B cell (primary cell): ENCODE results near the gene HLA-DPB1. TPM values are rescaled to one million over a fixed set of nuclear protein-coding genes. Genes with fewer than 3 reads are reported as not detected.

ENCODE experiments used
- ATAC-seq: fragments of 200-7000 bp; cut with Tn5 transposase; one replicate; pipeline ENCODE4 v1.10.0; 2021; ENCODE audit warnings: low read depth, mild to moderate bottlenecking, moderate number of reproducible peaks, moderate library complexity
- CTCF ChIA-PET: fragments of 350-600 bp; sonication (Branson Sonifier 250); formaldehyde crosslinking; loops from one replicate; lab custom pipeline; 2021; ENCODE audit warnings: antibody characterized with exemption, inconsistent platforms; lab: Charles Lee
- POLR2A ChIA-PET: fragments of 350-600 bp; sonication (Branson Sonifier 250); formaldehyde crosslinking; loops from one replicate; lab custom pipeline; 2021; ENCODE audit warnings: antibody characterized with exemption; lab: Charles Lee
- DNase-seq: peaks from one replicate; pipeline ENCODE4 v3.0.0; 2013
- H2AFZ ChIP-seq: 2 replicates; pipeline ENCODE4 v1.6.1; 2012; ENCODE audit warnings: mild to moderate bottlenecking, low read depth, low read length; ENCODE audit not compliant: insufficient read depth, poor library complexity, severe bottlenecking
- H3K27ac ChIP-seq, 2 donors: 1 replicate in 1 of 2; 2 replicates in 1 of 2; pipeline ENCODE4 v1.5.1; 2012 to 2013; ENCODE audit warnings: low read length in 2 of 2, mild to moderate bottlenecking in 2 of 2, moderate library complexity in 1 of 2
- H3K27me3 ChIP-seq, 4 experiments: fragments of 200-600 bp in 1 of 4; sonication (generic) in 1 of 4; replicated peaks in 1 of 4; 1 replicate in 2 of 4; 2 replicates in 2 of 4; pipeline versions ENCODE4 v1.6.1 to v1.7.0; 2013 to 2016; ENCODE audit warnings: low read length in 3 of 4, mild to moderate bottlenecking in 2 of 4, mixed read lengths in 1 of 4, moderate library complexity in 1 of 4; ENCODE audit not compliant: insufficient read depth in 4 of 4, control insufficient read depth in 3 of 4; ENCODE audit errors: control extremely low read depth in 1 of 4
- H3K36me3 ChIP-seq, 2 experiments: replicated peaks in 1 of 2; 1 replicate in 1 of 2; 2 replicates in 1 of 2; pipeline versions ENCODE4 v1.6.1 to v1.7.1; 2013; ENCODE audit warnings: low read length in 1 of 2; ENCODE audit not compliant: insufficient read depth in 2 of 2, control insufficient read depth in 1 of 2; ENCODE audit errors: control extremely low read depth in 1 of 2, extremely low read depth in 1 of 2
- H3K4me1 ChIP-seq, 2 donors: fragments of 200-600 bp in 1 of 2; sonication (generic) in 1 of 2; 1 replicate in 1 of 2; 2 replicates in 1 of 2; pipeline versions ENCODE4 v1.5.1 to v1.6.1; 2013 to 2017; ENCODE audit warnings: low read length in 2 of 2; ENCODE audit not compliant: control insufficient read depth in 2 of 2, insufficient read depth in 2 of 2
- H3K4me2 ChIP-seq: replicated peaks from 2 replicates; pipeline ENCODE3; 2012; ENCODE audit warnings: mild to moderate bottlenecking, low read depth, low read length; ENCODE audit not compliant: poor library complexity, severe bottlenecking
- H3K4me3 ChIP-seq, 5 experiments: fragments of 200-600 bp in 1 of 5; sonication (generic) in 1 of 5; 1 replicate in 3 of 5; 2 replicates in 2 of 5; pipeline versions ENCODE4 v1.5.1 to v1.7.0; 2011 to 2016; ENCODE audit warnings: low read length in 4 of 5, mild to moderate bottlenecking in 4 of 5, low read depth in 2 of 5, control low read depth in 1 of 5, moderate library complexity in 1 of 5; ENCODE audit not compliant: insufficient read depth in 1 of 5; ENCODE audit errors: control extremely low read depth in 1 of 5, extremely low read depth in 1 of 5
- H3K79me2 ChIP-seq: fragments of 200-600 bp; sonication (generic); one replicate; pipeline ENCODE4 v1.6.0; 2016; ENCODE audit warnings: low read length; ENCODE audit not compliant: control insufficient read depth, insufficient read depth
- H3K9ac ChIP-seq: fragments of 200-600 bp; sonication (generic); 2 replicates; pipeline ENCODE4 v1.6.1; 2017; ENCODE audit warnings: mild to moderate bottlenecking, low read length, moderate library complexity
- H3K9me3 ChIP-seq, 3 donors: one replicate each; pipeline versions ENCODE4 v1.6.1 to v1.7.1; 2013; ENCODE audit warnings: low read length in 2 of 3; ENCODE audit not compliant: control insufficient read depth in 2 of 3, insufficient read depth in 1 of 3; ENCODE audit errors: control extremely low read depth in 1 of 3
- H4K20me1 ChIP-seq: 2 replicates; pipeline ENCODE4 v1.6.0; 2012; ENCODE audit warnings: mild to moderate bottlenecking, low read length; ENCODE audit not compliant: insufficient read depth, control insufficient read depth, poor library complexity, severe bottlenecking
- H3K27ac Mint-ChIP-seq: one replicate; pipeline ENCODE4 v1.8.0; 2021; ENCODE audit warnings: mixed read lengths
- H3K27me3 Mint-ChIP-seq: one replicate; pipeline ENCODE4 v1.8.0; 2021; ENCODE audit warnings: mixed read lengths
- H3K4me1 Mint-ChIP-seq: one replicate; pipeline ENCODE4 v1.8.0; 2021; ENCODE audit warnings: mixed read lengths
- H3K4me3 Mint-ChIP-seq: one replicate; pipeline ENCODE4 v1.8.0; 2021; ENCODE audit warnings: mixed read lengths
- H3K9me3 Mint-ChIP-seq: one replicate; pipeline ENCODE4 v1.8.0; 2022; ENCODE audit warnings: mixed read lengths; ENCODE audit not compliant: insufficient read depth
- CTCF ChIP-seq: fragments of 200-600 bp; IDR thresholded peaks from one replicate; pipeline ENCODE4 v1.8.0; 2022; ENCODE audit warnings: antibody characterized with exemption, mild to moderate bottlenecking
- EZH2 ChIP-seq: IDR thresholded peaks from 2 replicates; pipeline ENCODE4 v1.6.1; 2012; ENCODE audit warnings: borderline replicate concordance, low read depth, mild to moderate bottlenecking, moderate library complexity, low read length; ENCODE audit not compliant: insufficient read depth, poor library complexity, severe bottlenecking
- WGBS: methylation state at CpG from one replicate; pipeline ENCODE4 v1.1.5; 2013; ENCODE audit warnings: missing lambda C conversion rate; ENCODE audit not compliant: insufficient coverage; 5-methylcytosine and 5-hydroxymethylcytosine counted together
- intact Hi-C: fragments of 100-400 bp; cut with micrococcal nuclease; formaldehyde crosslinking; loops from one replicate; pipeline ENCODE4 v1.10.0; 2022
- polyA plus RNA-seq: library from polyadenylated mRNA; depleted of rRNA; stranded (reverse); fragments of >200 nt; gene quantifications from 2 replicates; pipeline ENCODE4 v1.2.3, GENCODE V29; 2012
- total RNA-seq, 2 donors: library from RNA; stranded (reverse); fragments of 120-200 nt in 1 of 2; gene quantifications; 1 replicate in 1 of 2; 2 replicates in 1 of 2; pipeline versions ENCODE4 v1.2.3 to v1.2.4, GENCODE V29; 2013 to 2022

Gene HLA-DPB1
- total and polyA plus RNA-seq, 2 donors (not counting 1 experiment from before 2014, with no cell fraction given) = 1,104 to 1,578 TPM

GRCh38 chr6:33080127-33081089, 4.6 kb downstream of the HLA-DPB1 start:
- ATAC-seq (no peak), DNase-seq (peak; percentile 50)
- intact Hi-C loops = no loop called here
- ChIA-PET CTCF (interaction anchor here (0.6 to 23.5 kb wide), 15 partner anchors 8 to 212 kb away, joined by 3 to 576 read pairs (median 4); partner anchors contain the start of genes HLA-DMA, HLA-DOA and HLA-DPA1), POLR2A (interaction anchor here (0.6 to 4.2 kb wide), 15 partner anchors 9 to 415 kb away, joined by 3 to 36 read pairs (median 5); partner anchors contain the start of genes HLA-DMB and HLA-DOA)
- TF ChIP-seq EZH2 (no peak), CTCF (no peak)
- peaks cover 17% of the 10 kb centered on the region for H4K20me1 ChIP-seq
- peaks cover 63 to 65% of the 10 kb centered on the region in 2 donors for H3K4me1 ChIP-seq
- H3K36me3 ChIP-seq = peaks cover 0 to 78% of the 10 kb centered on the region in 2 experiments
- peak overlapping the region in 3 of 5 experiments; percentile 47 to 99 (median 48) for H3K4me3 ChIP-seq
- no peak overlapping the region for H2AFZ ChIP-seq
- H3K79me2 ChIP-seq = peaks cover 91% of the 10 kb centered on the region
- no peaks in the 10 kb centered on the region for H3K27me3 ChIP-seq
- WGBS = 90% methylated on average over 46 of the region's 49 CpGs
- peak overlapping the region; percentile 90 for H3K9ac ChIP-seq
- Mint-ChIP-seq H3K9me3 (no peaks in the 10 kb centered on the region), H3K4me1 (peaks cover 77% of the 10 kb centered on the region), H3K4me3 (peak overlapping the region; percentile 88), H3K27ac (peak overlapping the region; percentile 89), H3K27me3 (no peaks in the 10 kb centered on the region)
- H3K27ac ChIP-seq = peak overlapping the region; percentile 68 to 82
- H3K9me3 ChIP-seq = no peaks in the 10 kb centered on the region
- peak overlapping the region; percentile 95 for H3K4me2 ChIP-seq
